Measurements from ENCODE around the gene SH3TC1. TPM values are rescaled to one million over a fixed set of nuclear protein-coding genes. Genes with fewer than 3 reads are reported as not detected.
A peak's percentile ranks its signal among the peaks of the same experiment; 100 is the strongest.

Gene SH3TC1
- total and polyA plus RNA-seq, 10 of the 15 experiments (the other 5 are each of a cell fraction or from before 2014, with no cell fraction given), result 0.19 to 47.0 (median 18.4) TPM

- no peak overlapping the region for H2AFZ ChIP-seq (ENCODE audit: control insufficient read depth, low read depth, low read length)
- SMC1A ChIA-PET (ENCODE audit: uncharacterized antibody, unreplicated experiment), result interaction anchor here (1.4 to 1.5 kb wide), 2 partner anchors 12 to 17 kb away, joined by 4 read pairs; no protein-coding TSS in a partner anchor
- POLR2A ChIA-PET, result no interaction called here
- intact Hi-C loops (cut with micrococcal nuclease; ENCODE audit: unreplicated experiment) (no loop called here), in situ Hi-C loops (cut with MboI) (no loop called here)
- WGBS (ENCODE audit: insufficient coverage, insufficient replicate concordance, low lambda C conversion rate, missing lambda C conversion rate), result 74% methylated on average over 26 of the region's 29 CpGs
- no peak for ATAC-seq
- H3K4me2 ChIP-seq (ENCODE audit: control insufficient read depth, insufficient read depth), result no peak overlapping the region
- no peaks in the 10 kb centered on the region for H3K36me3 ChIP-seq (ENCODE audit: control insufficient read depth in 2 of 2, insufficient read depth in 2 of 2, low read length in 1 of 2)
- no peak for FAIRE-seq
- H3K27ac ChIP-seq (ENCODE audit: control insufficient read depth, insufficient read depth), result no peak overlapping the region
- TF ChIP-seq DPF2 (IDR thresholded peaks at IDR 0.05), result no peak
- TF ChIP-seq BHLHE40 (IDR thresholded peaks at IDR 0.05; ENCODE audit: borderline replicate concordance in 1 of 2, low read depth in 2 of 2, low read length in 1 of 2), result peak in 1 of 2 experiments; percentile 44; a peak in 2 of 4 replicates
- DNase-seq (ENCODE audit: low read depth, low spot score), result no peak
- no peak overlapping the region for H3K9ac ChIP-seq (ENCODE audit: control insufficient read depth, insufficient read depth, low read length)
- BruUV-seq (replicated peaks), result no TSS peak
- RAD21 ChIA-PET (ENCODE audit: unreplicated experiment), result interaction anchor here (1.8 kb wide), 1 partner anchor 13 kb away, joined by 10 read pairs; no protein-coding TSS in a partner anchor
- CTCF ChIA-PET, result interaction anchor here (2.3 kb wide), 1 partner anchor 12 kb away, joined by 17 read pairs; no protein-coding TSS in a partner anchor
- H4K20me1 ChIP-seq (ENCODE audit: control insufficient read depth, insufficient read depth), result no peaks in the 10 kb centered on the region
- H3K79me2 ChIP-seq (ENCODE audit: control insufficient read depth, insufficient read depth, low read length), result no peaks in the 10 kb centered on the region
- no peak overlapping the region for H3K4me3 ChIP-seq
- H3K4me1 ChIP-seq (ENCODE audit: control insufficient read depth, insufficient read depth, low read length), result peaks cover 15% of the 10 kb centered on the region
- no peaks in the 10 kb centered on the region for H3K9me3 ChIP-seq (replicated peaks; ENCODE audit: control insufficient read depth, insufficient read depth, low read length)
- no peaks in the 10 kb centered on the region for H3K27me3 ChIP-seq (replicated peaks in 1 of 2; ENCODE audit: control insufficient read depth in 2 of 2, insufficient read depth in 2 of 2, low read length in 1 of 2)
Observed at GRCh38 chr4:8188743-8189550, 10.1 kb upstream of the SH3TC1 start.

- in situ Hi-C loops (cut with MboI) (no loop called here), intact Hi-C loops (cut with micrococcal nuclease; ENCODE audit: unreplicated experiment) (no loop called here)
- ChIA-PET SMC1A (ENCODE audit: uncharacterized antibody, unreplicated experiment) (interaction anchor here (1.4 kb wide), 1 partner anchor 13 kb away, joined by 4 read pairs; no protein-coding TSS in a partner anchor), POLR2A (no interaction called here), RAD21 (ENCODE audit: unreplicated experiment) (interaction anchor here (1.6 to 5.8 kb wide), 3 partner anchors 9 to 13 kb away, joined by 4 to 76 read pairs (median 14); partner anchors contain the start of gene SH3TC1), CTCF (interaction anchor here (0.7 to 6.3 kb wide), 2 partner anchors 13 to 386 kb away, joined by 3 to 96 read pairs; no protein-coding TSS in a partner anchor)
- Histone ChIP-seq H3K36me3 (ENCODE audit: control insufficient read depth in 2 of 2, insufficient read depth in 2 of 2, low read length in 1 of 2) (no peaks in the 10 kb centered on the region), H2AFZ (ENCODE audit: control insufficient read depth, low read depth, low read length) (no peak overlapping the region), H3K4me1 (ENCODE audit: control insufficient read depth, insufficient read depth, low read length) (peaks cover 15% of the 10 kb centered on the region), H3K9ac (ENCODE audit: control insufficient read depth, insufficient read depth, low read length) (no peak overlapping the region), H3K27me3 (replicated peaks in 1 of 2; ENCODE audit: control insufficient read depth in 2 of 2, insufficient read depth in 2 of 2, low read length in 1 of 2) (no peaks in the 10 kb centered on the region), H3K79me2 (ENCODE audit: control insufficient read depth, insufficient read depth, low read length) (no peaks in the 10 kb centered on the region), H4K20me1 (ENCODE audit: control insufficient read depth, insufficient read depth) (no peaks in the 10 kb centered on the region), H3K9me3 (replicated peaks; ENCODE audit: control insufficient read depth, insufficient read depth, low read length) (no peaks in the 10 kb centered on the region), H3K4me2 (ENCODE audit: control insufficient read depth, insufficient read depth) (no peak overlapping the region), H3K4me3 (no peak overlapping the region), H3K27ac (ENCODE audit: control insufficient read depth, insufficient read depth) (no peak overlapping the region)
- WGBS (ENCODE audit: insufficient coverage, insufficient replicate concordance, low lambda C conversion rate, missing lambda C conversion rate), result 88% methylated on average over 24 of the region's 26 CpGs
- DNase-seq (ENCODE audit: low read depth, low spot score) (no peak), FAIRE-seq (no peak), ATAC-seq (no peak)
- no TSS peak for BruUV-seq (replicated peaks)
- no peak for TF ChIP-seq CBFB (IDR thresholded peaks at IDR 0.05; ENCODE audit: low read depth)
- TF ChIP-seq KAT2A (conservative IDR thresholded peaks at IDR 0.05; ENCODE audit: control insufficient read depth, low read depth, low read length), result no peak
- no peak for TF ChIP-seq CEBPZ (IDR thresholded peaks at IDR 0.05; ENCODE audit: low read depth, low read length)
- TF ChIP-seq SREBF2 (IDR thresholded peaks at IDR 0.05; ENCODE audit: low read length), result no peak
- no peak for TF ChIP-seq MEF2A (IDR thresholded peaks at IDR 0.05; ENCODE audit: insufficient read depth, low read depth, low read length)
- TF ChIP-seq BACH1 (IDR thresholded peaks at IDR 0.05; ENCODE audit: borderline replicate concordance), result no peak
- TF ChIP-seq RELA (IDR thresholded peaks at IDR 0.05; ENCODE audit: borderline replicate concordance, partially characterized antibody), result no peak
- no peak for TF ChIP-seq SMARCA5 (IDR thresholded peaks at IDR 0.05)
- TF ChIP-seq IKZF2 (IDR thresholded peaks at IDR 0.05), result no peak
Observed at GRCh38 chr4:8189551-8190466, 9.3 kb upstream of the SH3TC1 start.

Measured in GM12878 (cell line).